ENCODE data around the gene PPP1R27.
A peak's percentile ranks its signal among the peaks of the same experiment; 100 is the strongest.

Gene PPP1R27

GRCh38 chr17:81804559-81805399, 30.1 kb downstream of the PPP1R27 start:
- no peak for DNase-seq (ENCODE audit: low read depth, low spot score)

GRCh38 chr17:81803728-81804558, 30.9 kb downstream of the PPP1R27 start, which contains the start of gene GCGR:
Gene GCGR, plus strand, starts transcription at chr17:81804150. Its CDS starts 4,869 bp downstream, at chr17:81809019.
- no peak for DNase-seq (ENCODE audit: low read depth, low spot score)

DNA sequence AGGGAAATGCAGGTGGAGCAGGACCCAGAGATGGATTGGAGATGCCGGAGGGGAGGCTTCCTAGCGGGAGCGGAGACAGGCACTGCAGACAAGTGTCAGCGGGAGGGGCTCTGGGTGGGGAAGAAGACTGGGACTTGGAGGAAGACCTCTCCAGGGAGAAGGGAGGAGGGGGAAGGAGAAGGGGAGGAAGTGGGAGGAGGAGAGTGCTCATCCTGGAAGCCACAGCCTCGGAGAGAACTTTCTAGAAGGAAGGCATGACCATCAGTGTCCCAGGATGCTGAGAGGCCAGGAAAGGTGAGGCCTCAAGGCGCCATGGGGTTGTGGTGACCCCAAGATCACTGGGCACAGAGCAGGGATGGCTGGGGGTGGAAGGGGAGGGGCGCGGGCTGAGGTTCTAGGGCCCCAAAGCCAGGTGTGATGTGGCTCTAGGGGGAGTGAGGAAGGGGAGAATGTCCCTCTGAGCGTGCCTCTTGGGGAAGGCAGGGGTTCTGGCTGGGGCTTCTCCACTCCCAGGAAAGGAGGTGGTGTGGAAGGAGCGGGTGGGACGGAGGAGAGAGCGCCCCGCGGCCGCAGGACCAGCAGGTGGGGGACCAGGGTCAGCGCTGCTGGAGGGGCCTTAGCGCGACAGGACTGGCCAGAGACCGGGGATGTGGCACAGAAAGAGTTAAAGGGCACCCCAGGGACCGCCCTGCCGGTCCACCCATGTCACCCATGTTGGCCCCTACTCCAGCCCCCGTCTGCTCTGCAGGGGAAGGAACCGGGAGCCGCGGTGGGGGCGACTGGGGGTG, 31.8 kb downstream of the PPP1R27 start:
- DNase-seq (ENCODE audit: low read depth, low spot score), result no peak

DNA sequence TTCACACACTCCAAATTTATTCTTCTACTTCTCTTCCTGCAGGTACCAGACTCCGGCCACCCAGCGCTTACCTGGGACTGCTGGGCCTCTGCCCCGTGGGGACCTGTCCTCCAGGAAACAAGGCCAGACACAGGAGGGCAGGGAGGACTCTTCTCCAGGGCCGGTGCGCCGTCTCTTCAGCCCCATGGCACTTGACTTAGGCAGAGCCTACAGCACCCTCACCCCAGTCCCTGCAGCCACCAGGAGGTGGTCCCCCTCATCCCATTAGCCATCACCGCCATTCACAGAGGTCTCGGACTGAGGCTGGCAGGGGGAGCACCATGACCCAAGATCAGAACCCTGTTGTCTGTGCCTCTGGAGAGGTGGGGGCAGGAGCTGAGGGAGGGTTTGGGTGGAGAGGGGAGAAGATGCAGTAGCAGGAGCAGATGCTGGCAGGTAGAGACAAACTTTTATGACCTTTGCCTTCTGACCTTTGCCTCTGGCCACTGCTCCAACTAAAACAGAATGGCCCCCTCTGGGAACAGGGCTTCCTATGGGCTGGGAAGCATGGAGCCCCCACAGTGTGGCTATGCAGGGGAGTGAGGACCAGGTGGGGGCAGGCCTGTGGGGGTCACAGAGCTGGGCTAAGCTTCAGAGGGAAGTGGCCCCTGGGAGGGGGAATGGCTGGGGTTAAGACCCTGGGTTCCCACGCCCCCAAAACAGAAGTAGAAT, 32.6 kb downstream of the PPP1R27 start:
- DNase-seq (ENCODE audit: low read depth, low spot score), result no peak

DNA sequence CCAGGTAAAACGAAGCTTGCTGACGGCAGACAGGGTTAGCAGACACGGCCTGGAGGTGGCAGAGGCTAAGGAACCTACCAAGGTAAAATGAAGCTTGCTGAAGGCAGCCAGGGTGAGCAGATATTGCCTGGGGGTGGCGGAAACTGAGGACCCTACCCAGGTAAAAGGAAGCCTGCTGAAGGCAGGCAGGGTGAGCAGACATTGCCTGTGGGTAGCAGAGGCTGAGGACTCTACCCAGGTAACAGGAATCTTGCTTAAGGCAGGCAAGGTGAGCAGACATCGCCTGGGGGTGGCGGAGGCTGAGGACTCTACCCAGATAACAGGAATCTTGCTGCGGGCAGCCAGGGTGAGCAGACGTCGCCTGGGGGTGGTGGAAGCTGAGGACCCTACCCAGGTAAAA, 33.5 kb downstream of the PPP1R27 start:
- DNase-seq (ENCODE audit: low read depth, low spot score), result no peak

DNA sequence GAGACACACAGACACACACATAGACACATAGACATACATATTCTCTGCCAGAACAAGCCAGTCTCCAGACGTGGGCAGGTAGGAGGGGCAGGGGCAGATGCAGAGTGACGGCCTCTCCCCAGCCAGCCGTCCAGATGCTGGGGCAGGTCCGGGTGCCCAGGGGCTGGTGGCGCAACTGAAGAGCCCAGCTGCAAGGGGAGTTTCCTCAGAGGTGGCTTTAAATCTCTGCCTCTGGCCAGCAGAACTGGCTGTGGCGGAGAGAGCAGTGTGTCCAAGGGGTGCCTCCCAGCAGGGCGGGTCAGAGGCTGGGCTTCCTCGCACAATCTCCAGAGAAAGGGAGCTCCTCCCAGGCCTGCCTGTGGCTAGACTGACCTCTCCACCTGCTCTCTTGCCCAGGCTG, 40.3 kb downstream of the PPP1R27 start:
- DNase-seq (ENCODE audit: low read depth, low spot score), result peak; percentile 57

DNA sequence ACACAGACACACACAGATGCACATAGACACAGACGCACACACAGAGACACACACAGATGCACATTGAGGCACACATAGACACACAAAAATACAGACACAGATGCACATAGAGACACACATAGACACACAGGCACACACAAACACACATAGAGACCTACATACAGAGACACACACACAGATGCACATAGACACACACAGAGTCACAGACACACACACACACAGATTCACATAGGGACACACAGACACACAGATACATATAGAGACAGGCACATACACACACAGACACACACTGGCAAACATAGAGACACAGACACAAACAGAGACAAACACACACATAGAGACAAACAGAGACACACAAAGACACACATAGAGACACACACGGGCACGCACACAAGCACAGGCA, 40.8 kb downstream of the PPP1R27 start:
- DNase-seq (ENCODE audit: low read depth, low spot score), result no peak

GRCh38 chr17:81792675-81793615, 41.9 kb downstream of the PPP1R27 start:
- DNase-seq (ENCODE audit: low read depth, low spot score), result no peak
